ENCODE data around the gene WDR18.
"Not testable (repeated sequence)": the region's sequence is repeated elsewhere in the genome, so short reads cannot be mapped to it uniquely, and the experiment has no call there.

DNA sequence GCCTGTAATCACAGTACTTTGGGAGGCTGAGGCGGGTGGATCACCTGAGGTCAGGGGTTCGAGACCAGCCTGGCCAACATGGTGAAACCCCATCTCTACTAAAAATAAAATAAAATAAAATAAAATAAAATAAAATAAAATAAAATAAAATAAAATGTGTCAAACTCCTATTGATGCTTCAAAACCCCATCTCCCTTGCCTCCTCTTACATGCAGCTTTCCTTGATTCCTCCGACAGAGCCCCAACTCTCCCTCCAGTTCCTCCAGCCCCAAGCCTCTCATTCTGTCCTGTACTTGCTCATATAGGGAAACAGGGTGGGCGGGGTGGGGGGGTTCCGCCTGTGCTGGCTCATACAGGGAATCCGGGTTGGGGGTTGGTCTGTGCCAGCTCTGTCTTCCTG lies 40.9 kb downstream of the WDR18 start:
- not testable (repeated sequence) for TF ChIP-seq POLR2AphosphoS5, GABPA (IDR thresholded peaks at IDR 0.05; ENCODE audit: low read depth)

All from HL-60 (cell line).